Thoracic aorta (tissue), 2 donors: ENCODE measurements around the gene CCNL2. TPM values are rescaled to one million over a fixed set of nuclear protein-coding genes. Genes with fewer than 3 reads are reported as not detected.
"Not testable (repeated sequence)": the region's sequence is repeated elsewhere in the genome, so short reads cannot be mapped to it uniquely, and the experiment has no call there.

Experiments
- ATAC-seq: fragments of 150-250 bp; one replicate; pipeline ENCODE4 v1.8.0; 2017; ENCODE audit warnings: low read depth; ENCODE audit not compliant: insufficient number of reproducible peaks, low FRiP score
- DNase-seq: peaks from one replicate; pipeline ENCODE4 v3.0.0-alpha.2; 2020; ENCODE audit warnings: low spot score
- H3K27ac ChIP-seq, 2 donors: fragments of 200-600 bp; sonication (generic); 1 replicate in 1 of 2; 2 replicates in 1 of 2; pipeline ENCODE4 v1.5.1; 2016; ENCODE audit warnings: mild to moderate bottlenecking in 2 of 2, moderate library complexity in 2 of 2
- H3K27me3 ChIP-seq: fragments of 200-600 bp; sonication (generic); replicated peaks from 2 replicates; pipeline ENCODE4 v1.6.0; 2016; ENCODE audit warnings: mild to moderate bottlenecking; ENCODE audit not compliant: insufficient read depth
- H3K36me3 ChIP-seq: fragments of 200-600 bp; sonication (generic); one replicate; pipeline ENCODE4 v1.5.1; 2016
- H3K4me1 ChIP-seq, 2 donors: fragments of 200-600 bp; sonication (generic); 1 replicate in 1 of 2; 2 replicates in 1 of 2; pipeline versions ENCODE4 v1.5.1 to v1.6.0; 2016; ENCODE audit warnings: low read depth in 2 of 2, mild to moderate bottlenecking in 1 of 2; ENCODE audit not compliant: control insufficient read depth in 1 of 2
- H3K4me3 ChIP-seq: fragments of 200-600 bp; sonication (generic); 2 replicates; pipeline ENCODE4 v1.5.1; 2016; ENCODE audit warnings: mild to moderate bottlenecking
- H3K9me3 ChIP-seq: fragments of 200-600 bp; sonication (generic); 2 replicates; pipeline ENCODE4 v1.5.1; 2016
- CTCF ChIP-seq: fragments of 200-600 bp; sonication (generic); IDR thresholded peaks from one replicate; pipeline ENCODE4 v1.5.1; 2019; ENCODE audit warnings: antibody characterized with exemption
- total RNA-seq, 2 donors: library from RNA; depleted of rRNA; stranded (reverse); fragments of >200 nt; gene quantifications; one replicate each; pipeline versions ENCODE4 v1.1.0 to v1.2.3, GENCODE V29; 2016

The CCNL2 gene
- total RNA-seq, 2 donors from 2014 or later: 214 to 313 TPM

GRCh38 chr1:1420654-1421141 lies 21.6 kb upstream of the CCNL2 start:
- TF ChIP-seq CTCF: no peak
- no peaks in the 10 kb centered on the region for H3K9me3 ChIP-seq
- no peaks in the 10 kb centered on the region for H3K27me3 ChIP-seq
- ATAC-seq: no peak
- H3K36me3 ChIP-seq: no peaks in the 10 kb centered on the region
- no peaks in the 10 kb centered on the region for H3K4me1 ChIP-seq
- H3K4me3 ChIP-seq: no peak overlapping the region
- DNase-seq: no peak
- no peak overlapping the region for H3K27ac ChIP-seq

- no peak for ATAC-seq
- no peaks in the 10 kb centered on the region for H3K4me1 ChIP-seq
- no peak for DNase-seq
Observed at GRCh38 chr1:1419813-1420653, 20.9 kb upstream of the CCNL2 start.

GRCh38 chr1:1419363-1419812 lies 20.3 kb upstream of the CCNL2 start:
- no peaks in the 10 kb centered on the region for H3K36me3 ChIP-seq
- ATAC-seq (no peak), DNase-seq (no peak)
- no peak overlapping the region for H3K4me3 ChIP-seq
- H3K4me1 ChIP-seq: no peaks in the 10 kb centered on the region
- no peaks in the 10 kb centered on the region for H3K27me3 ChIP-seq
- H3K27ac ChIP-seq: no peak overlapping the region
- no peak for TF ChIP-seq CTCF
- H3K9me3 ChIP-seq: no peaks in the 10 kb centered on the region

More at GRCh38 chr1:1419813-1420653, 20.9 kb upstream of the CCNL2 start:
- no peak overlapping the region for H3K27ac ChIP-seq
- no peak for TF ChIP-seq CTCF
- no peaks in the 10 kb centered on the region for H3K36me3 ChIP-seq
- no peaks in the 10 kb centered on the region for H3K27me3 ChIP-seq
- H3K4me3 ChIP-seq: no peak overlapping the region
- H3K9me3 ChIP-seq: no peaks in the 10 kb centered on the region

GRCh38 chr1:1418464-1419362 lies 19.6 kb upstream of the CCNL2 start:
- H3K27me3 ChIP-seq: no peaks in the 10 kb centered on the region
- H3K27ac ChIP-seq: no peak overlapping the region
- no peak overlapping the region for H3K4me3 ChIP-seq
- no peaks in the 10 kb centered on the region for H3K9me3 ChIP-seq
- ATAC-seq (no peak), DNase-seq (no peak)
- H3K36me3 ChIP-seq: no peaks in the 10 kb centered on the region
- no peaks in the 10 kb centered on the region for H3K4me1 ChIP-seq
- no peak for TF ChIP-seq CTCF

GRCh38 chr1:1417825-1418463 lies 18.8 kb upstream of the CCNL2 start:
- DNase-seq, H3K9me3 ChIP-seq, H3K4me1 ChIP-seq, H3K4me3 ChIP-seq, H3K36me3 ChIP-seq, ATAC-seq, H3K27ac ChIP-seq, H3K27me3 ChIP-seq: not testable (repeated sequence)

- H3K4me1 ChIP-seq: not testable (repeated sequence)
Observed at GRCh38 chr1:1417396-1417795, 18.3 kb upstream of the CCNL2 start.

More at GRCh38 chr1:1417396-1417795, 18.3 kb upstream of the CCNL2 start:
- H3K27ac ChIP-seq, H3K9me3 ChIP-seq, DNase-seq, ATAC-seq, H3K4me3 ChIP-seq, H3K36me3 ChIP-seq, H3K27me3 ChIP-seq: not testable (repeated sequence)
